Neural cell (in vitro differentiated cells): ENCODE data around the gene PPP6R1.

Experiments
- CTCF ChIP-seq: fragments of 450-650 bp; IDR thresholded peaks from 2 replicates; pipeline ENCODE4 v1.5.1; 2014; ENCODE audit warnings: antibody characterized with exemption, mild to moderate bottlenecking, moderate library complexity; ENCODE audit not compliant: poor library complexity, severe bottlenecking
- EP300 ChIP-seq: fragments of 450-650 bp; conservative IDR thresholded peaks from 2 replicates; pipeline ENCODE4 v1.6.1; 2014; ENCODE audit warnings: antibody characterized with exemption, mild to moderate bottlenecking, moderate library complexity; ENCODE audit not compliant: poor library complexity, severe bottlenecking
- REST ChIP-seq: IDR thresholded peaks from 2 replicates; pipeline ENCODE4 v1.6.1; 2012; ENCODE audit warnings: borderline replicate concordance

GRCh38 chr19:55226273-55226672, 32.5 kb downstream of the PPP6R1 start:
- TF ChIP-seq CTCF (no peak), EP300 (no peak), REST (no peak)
